Mammary epithelial cell (primary cell): Measurements from ENCODE around the gene CTPS2.

ENCODE experiments used
- EZH2 ChIP-seq: IDR thresholded peaks from 2 replicates; pipeline ENCODE4 v1.6.1; 2012; ENCODE audit warnings: low read length, inconsistent platforms, borderline replicate concordance
- TF ChIP-seq, protein P1 (sequence below), 2 donors: IDR thresholded peaks in 1 of 2; conservative IDR thresholded peaks in 1 of 2; 2 replicates each; pipeline ENCODE4 v1.5.1; 2011 to 2012; ENCODE audit warnings: inconsistent platforms in 2 of 2, low read length in 2 of 2, mild to moderate bottlenecking in 2 of 2, control low read depth in 1 of 2, low read depth in 1 of 2; ENCODE audit not compliant: insufficient read depth in 1 of 2; ENCODE audit errors: extremely low read depth in 1 of 2

DNA sequence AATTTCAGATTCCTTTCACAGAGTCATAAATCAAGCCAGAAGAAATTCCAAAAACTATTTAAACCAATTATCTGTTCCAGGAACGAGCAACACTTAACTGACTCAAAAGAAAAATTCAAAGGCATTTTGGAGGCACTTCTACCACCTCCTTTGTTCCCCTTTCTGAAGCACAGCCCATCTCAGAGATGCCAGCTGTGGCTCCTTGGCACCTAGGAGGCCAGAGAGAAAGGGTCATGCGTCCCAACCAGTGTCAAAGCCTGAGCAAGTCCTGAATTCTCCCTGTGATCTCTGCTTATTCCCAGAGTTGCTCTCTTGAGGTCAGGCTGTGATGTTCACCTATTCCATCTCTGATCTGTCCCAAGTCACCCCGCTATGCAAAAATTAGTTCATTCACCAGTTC is 167.5 kb downstream of the CTPS2 start:
- TF ChIP-seq, protein P1, sequence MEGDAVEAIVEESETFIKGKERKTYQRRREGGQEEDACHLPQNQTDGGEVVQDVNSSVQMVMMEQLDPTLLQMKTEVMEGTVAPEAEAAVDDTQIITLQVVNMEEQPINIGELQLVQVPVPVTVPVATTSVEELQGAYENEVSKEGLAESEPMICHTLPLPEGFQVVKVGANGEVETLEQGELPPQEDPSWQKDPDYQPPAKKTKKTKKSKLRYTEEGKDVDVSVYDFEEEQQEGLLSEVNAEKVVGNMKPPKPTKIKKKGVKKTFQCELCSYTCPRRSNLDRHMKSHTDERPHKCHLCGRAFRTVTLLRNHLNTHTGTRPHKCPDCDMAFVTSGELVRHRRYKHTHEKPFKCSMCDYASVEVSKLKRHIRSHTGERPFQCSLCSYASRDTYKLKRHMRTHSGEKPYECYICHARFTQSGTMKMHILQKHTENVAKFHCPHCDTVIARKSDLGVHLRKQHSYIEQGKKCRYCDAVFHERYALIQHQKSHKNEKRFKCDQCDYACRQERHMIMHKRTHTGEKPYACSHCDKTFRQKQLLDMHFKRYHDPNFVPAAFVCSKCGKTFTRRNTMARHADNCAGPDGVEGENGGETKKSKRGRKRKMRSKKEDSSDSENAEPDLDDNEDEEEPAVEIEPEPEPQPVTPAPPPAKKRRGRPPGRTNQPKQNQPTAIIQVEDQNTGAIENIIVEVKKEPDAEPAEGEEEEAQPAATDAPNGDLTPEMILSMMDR (conservative IDR thresholded peaks at IDR 0.05 in 1 of 2, IDR thresholded peaks at IDR 0.05 in 1 of 2; ENCODE audit: extremely low read depth in 1 of 2, insufficient read depth in 1 of 2, low read depth in 1 of 2, low read length in 2 of 2), result no peak
- TF ChIP-seq EZH2, result no peak
